Measurements from ENCODE around the gene HAT1. TPM values are rescaled to one million over a fixed set of nuclear protein-coding genes. Genes with fewer than 3 reads are reported as not detected.

Gene HAT1
- total and polyA plus RNA-seq, 10 of the 15 experiments (the other 5 are each of a cell fraction or from before 2014, with no cell fraction given): 60.0 to 225 (median 130) TPM

GRCh38 chr2:171922230-171923022 lies at the start of gene HAT1 (continued):
- TF ChIP-seq, protein P1, sequence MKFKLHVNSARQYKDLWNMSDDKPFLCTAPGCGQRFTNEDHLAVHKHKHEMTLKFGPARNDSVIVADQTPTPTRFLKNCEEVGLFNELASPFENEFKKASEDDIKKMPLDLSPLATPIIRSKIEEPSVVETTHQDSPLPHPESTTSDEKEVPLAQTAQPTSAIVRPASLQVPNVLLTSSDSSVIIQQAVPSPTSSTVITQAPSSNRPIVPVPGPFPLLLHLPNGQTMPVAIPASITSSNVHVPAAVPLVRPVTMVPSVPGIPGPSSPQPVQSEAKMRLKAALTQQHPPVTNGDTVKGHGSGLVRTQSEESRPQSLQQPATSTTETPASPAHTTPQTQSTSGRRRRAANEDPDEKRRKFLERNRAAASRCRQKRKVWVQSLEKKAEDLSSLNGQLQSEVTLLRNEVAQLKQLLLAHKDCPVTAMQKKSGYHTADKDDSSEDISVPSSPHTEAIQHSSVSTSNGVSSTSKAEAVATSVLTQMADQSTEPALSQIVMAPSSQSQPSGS (IDR thresholded peaks at IDR 0.05; ENCODE audit: low read length): no peak
- TF ChIP-seq GABPA (IDR thresholded peaks at IDR 0.05; ENCODE audit: low read depth): peak; percentile 90
- TF ChIP-seq, protein P2, sequence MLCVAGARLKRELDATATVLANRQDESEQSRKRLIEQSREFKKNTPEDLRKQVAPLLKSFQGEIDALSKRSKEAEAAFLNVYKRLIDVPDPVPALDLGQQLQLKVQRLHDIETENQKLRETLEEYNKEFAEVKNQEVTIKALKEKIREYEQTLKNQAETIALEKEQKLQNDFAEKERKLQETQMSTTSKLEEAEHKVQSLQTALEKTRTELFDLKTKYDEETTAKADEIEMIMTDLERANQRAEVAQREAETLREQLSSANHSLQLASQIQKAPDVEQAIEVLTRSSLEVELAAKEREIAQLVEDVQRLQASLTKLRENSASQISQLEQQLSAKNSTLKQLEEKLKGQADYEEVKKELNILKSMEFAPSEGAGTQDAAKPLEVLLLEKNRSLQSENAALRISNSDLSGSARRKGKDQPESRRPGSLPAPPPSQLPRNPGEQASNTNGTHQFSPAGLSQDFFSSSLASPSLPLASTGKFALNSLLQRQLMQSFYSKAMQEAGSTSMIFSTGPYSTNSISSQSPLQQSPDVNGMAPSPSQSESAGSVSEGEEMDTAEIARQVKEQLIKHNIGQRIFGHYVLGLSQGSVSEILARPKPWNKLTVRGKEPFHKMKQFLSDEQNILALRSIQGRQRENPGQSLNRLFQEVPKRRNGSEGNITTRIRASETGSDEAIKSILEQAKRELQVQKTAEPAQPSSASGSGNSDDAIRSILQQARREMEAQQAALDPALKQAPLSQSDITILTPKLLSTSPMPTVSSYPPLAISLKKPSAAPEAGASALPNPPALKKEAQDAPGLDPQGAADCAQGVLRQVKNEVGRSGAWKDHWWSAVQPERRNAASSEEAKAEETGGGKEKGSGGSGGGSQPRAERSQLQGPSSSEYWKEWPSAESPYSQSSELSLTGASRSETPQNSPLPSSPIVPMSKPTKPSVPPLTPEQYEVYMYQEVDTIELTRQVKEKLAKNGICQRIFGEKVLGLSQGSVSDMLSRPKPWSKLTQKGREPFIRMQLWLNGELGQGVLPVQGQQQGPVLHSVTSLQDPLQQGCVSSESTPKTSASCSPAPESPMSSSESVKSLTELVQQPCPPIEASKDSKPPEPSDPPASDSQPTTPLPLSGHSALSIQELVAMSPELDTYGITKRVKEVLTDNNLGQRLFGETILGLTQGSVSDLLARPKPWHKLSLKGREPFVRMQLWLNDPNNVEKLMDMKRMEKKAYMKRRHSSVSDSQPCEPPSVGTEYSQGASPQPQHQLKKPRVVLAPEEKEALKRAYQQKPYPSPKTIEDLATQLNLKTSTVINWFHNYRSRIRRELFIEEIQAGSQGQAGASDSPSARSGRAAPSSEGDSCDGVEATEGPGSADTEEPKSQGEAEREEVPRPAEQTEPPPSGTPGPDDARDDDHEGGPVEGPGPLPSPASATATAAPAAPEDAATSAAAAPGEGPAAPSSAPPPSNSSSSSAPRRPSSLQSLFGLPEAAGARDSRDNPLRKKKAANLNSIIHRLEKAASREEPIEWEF (IDR thresholded peaks at IDR 0.05; ENCODE audit: insufficient replicate concordance, low read depth, low read length): no peak
- TF ChIP-seq ZBTB40 (IDR thresholded peaks at IDR 0.05; ENCODE audit: borderline replicate concordance): peak; percentile 90
- peak; percentile 88; the same call in 1 of the 2 replicates for TF ChIP-seq SIN3A (IDR thresholded peaks at IDR 0.05; ENCODE audit: low read depth, low read length)
- TF ChIP-seq CHD4 (IDR thresholded peaks at IDR 0.05): no peak
- peak; percentile 93 for TF ChIP-seq NBN (IDR thresholded peaks at IDR 0.05)
- peak; percentile 5 to 49; a peak in 2 of 4 replicates for TF ChIP-seq IKZF2 (IDR thresholded peaks at IDR 0.05)
- TF ChIP-seq SPI1 (IDR thresholded peaks at IDR 0.05; ENCODE audit: borderline replicate concordance, insufficient read depth, low read depth, low read length): peak; percentile 37; the same call in 1 of the 2 replicates
- no peak for TF ChIP-seq ZSCAN29 (IDR thresholded peaks at IDR 0.05)
- peak; percentile 29 for TF ChIP-seq RELA (IDR thresholded peaks at IDR 0.05; ENCODE audit: borderline replicate concordance, partially characterized antibody)
- no peak for TF ChIP-seq TBL1XR1 (IDR thresholded peaks at IDR 0.05; ENCODE audit: low read depth, low read length)
- TF ChIP-seq, protein P3, sequence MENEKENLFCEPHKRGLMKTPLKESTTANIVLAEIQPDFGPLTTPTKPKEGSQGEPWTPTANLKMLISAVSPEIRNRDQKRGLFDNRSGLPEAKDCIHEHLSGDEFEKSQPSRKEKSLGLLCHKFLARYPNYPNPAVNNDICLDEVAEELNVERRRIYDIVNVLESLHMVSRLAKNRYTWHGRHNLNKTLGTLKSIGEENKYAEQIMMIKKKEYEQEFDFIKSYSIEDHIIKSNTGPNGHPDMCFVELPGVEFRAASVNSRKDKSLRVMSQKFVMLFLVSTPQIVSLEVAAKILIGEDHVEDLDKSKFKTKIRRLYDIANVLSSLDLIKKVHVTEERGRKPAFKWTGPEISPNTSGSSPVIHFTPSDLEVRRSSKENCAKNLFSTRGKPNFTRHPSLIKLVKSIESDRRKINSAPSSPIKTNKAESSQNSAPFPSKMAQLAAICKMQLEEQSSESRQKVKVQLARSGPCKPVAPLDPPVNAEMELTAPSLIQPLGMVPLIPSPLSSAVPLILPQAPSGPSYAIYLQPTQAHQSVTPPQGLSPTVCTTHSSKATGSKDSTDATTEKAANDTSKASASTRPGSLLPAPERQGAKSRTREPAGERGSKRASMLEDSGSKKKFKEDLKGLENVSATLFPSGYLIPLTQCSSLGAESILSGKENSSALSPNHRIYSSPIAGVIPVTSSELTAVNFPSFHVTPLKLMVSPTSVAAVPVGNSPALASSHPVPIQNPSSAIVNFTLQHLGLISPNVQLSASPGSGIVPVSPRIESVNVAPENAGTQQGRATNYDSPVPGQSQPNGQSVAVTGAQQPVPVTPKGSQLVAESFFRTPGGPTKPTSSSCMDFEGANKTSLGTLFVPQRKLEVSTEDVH (IDR thresholded peaks at IDR 0.05; ENCODE audit: low read depth, partially characterized antibody): peak; percentile 97
